ENCODE results near the gene CUL4A. TPM values are rescaled to one million over a fixed set of nuclear protein-coding genes. Genes with fewer than 3 reads are reported as not detected.
"Not testable (repeated sequence)": the region's sequence is repeated elsewhere in the genome, so short reads cannot be mapped to it uniquely, and the experiment has no call there.

The CUL4A gene
- total RNA-seq, 1 donor from 2014 or later, result 63.0 TPM

DNA sequence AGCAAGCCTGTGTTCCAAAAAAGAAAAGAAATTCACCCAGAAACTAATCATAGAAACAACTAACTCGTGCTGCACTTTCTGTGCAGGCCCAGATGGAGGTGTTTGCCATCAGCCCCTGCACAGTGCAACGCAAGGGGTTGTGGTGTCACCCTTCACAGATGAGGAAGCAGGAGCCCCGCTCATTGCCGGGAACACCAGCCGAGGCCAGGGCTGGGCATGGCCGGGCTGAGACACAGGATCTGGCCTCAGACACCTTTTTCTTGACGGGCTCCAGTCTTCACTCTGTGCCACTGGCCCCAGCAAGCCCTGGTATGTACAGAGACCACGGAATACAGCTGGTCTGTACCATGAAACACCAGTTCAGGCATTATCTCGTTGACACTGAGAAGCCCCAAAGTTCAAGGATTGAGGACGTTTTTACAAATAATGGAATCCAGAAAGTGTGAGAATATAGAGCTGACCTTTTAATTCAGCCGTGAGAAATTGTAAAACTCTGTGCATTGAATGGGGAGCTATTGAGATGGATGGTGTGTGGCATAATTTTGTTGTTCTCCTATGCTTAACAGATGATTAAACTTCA, 43.2 kb downstream of the CUL4A start:
- H3K27me3 Mint-ChIP-seq (ENCODE audit: low read depth), result no peaks in the 10 kb centered on the region
- peaks cover 20% of the 10 kb centered on the region for H3K36me3 Mint-ChIP-seq (ENCODE audit: low read depth)
- TF ChIP-seq, protein P1, sequence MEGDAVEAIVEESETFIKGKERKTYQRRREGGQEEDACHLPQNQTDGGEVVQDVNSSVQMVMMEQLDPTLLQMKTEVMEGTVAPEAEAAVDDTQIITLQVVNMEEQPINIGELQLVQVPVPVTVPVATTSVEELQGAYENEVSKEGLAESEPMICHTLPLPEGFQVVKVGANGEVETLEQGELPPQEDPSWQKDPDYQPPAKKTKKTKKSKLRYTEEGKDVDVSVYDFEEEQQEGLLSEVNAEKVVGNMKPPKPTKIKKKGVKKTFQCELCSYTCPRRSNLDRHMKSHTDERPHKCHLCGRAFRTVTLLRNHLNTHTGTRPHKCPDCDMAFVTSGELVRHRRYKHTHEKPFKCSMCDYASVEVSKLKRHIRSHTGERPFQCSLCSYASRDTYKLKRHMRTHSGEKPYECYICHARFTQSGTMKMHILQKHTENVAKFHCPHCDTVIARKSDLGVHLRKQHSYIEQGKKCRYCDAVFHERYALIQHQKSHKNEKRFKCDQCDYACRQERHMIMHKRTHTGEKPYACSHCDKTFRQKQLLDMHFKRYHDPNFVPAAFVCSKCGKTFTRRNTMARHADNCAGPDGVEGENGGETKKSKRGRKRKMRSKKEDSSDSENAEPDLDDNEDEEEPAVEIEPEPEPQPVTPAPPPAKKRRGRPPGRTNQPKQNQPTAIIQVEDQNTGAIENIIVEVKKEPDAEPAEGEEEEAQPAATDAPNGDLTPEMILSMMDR (conservative IDR thresholded peaks at IDR 0.05), result no peak
- H3K4me1 Mint-ChIP-seq, result no peaks in the 10 kb centered on the region
- H3K9me3 Mint-ChIP-seq, result no peaks in the 10 kb centered on the region
- DNase-seq (ENCODE audit: low read depth, low spot score), result no peak
- H3K27ac Mint-ChIP-seq (ENCODE audit: unreplicated experiment), result no peak overlapping the region
- no peak overlapping the region for H3K4me3 Mint-ChIP-seq

GRCh38 chr13:113257908-113258307, 48.5 kb downstream of the CUL4A start:
- H3K27ac Mint-ChIP-seq (ENCODE audit: unreplicated experiment); H3K27me3 Mint-ChIP-seq (ENCODE audit: low read depth); DNase-seq (ENCODE audit: low read depth, low spot score); H3K4me3 Mint-ChIP-seq; H3K4me1 Mint-ChIP-seq; H3K9me3 Mint-ChIP-seq: not testable (repeated sequence)
- peaks cover 35% of the 10 kb centered on the region for H3K36me3 Mint-ChIP-seq (ENCODE audit: low read depth)

DNA sequence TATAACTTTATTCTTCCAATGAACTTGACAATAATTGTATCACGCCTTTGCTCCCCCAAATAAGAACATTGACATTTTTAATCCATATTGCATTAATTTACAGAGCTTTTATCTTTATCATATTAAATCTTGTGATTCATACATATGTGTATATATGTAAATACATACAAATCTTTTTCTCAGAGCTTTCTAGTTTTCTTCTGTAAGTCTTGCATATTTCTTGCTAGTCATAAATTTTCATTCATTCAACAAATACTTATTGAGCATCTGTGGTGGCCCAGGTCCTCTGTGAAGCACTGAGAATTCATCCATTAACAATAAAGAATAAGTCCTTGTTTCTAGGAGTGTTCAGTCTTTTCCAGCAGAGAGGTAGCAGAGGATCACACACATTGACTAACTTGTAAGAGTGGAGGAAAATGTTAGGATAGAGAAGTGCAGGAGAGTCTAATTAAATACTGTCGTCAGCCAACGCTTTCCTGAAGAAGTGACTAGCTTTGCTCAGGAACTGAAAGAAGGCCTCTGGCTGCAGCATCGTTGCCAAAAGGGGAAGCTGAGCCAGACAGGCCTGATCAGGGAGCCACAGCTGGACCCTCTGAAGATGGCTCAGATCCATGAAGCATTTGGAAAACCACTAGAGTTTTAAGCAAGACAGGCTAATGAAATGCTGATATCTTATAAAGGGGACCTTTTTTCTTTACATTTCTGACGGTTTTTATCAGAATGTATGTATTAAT, 49.1 kb downstream of the CUL4A start:
- TF ChIP-seq, protein P1 (conservative IDR thresholded peaks at IDR 0.05), result no peak
- H3K4me3 Mint-ChIP-seq, result no peak overlapping the region
- H3K27me3 Mint-ChIP-seq (ENCODE audit: low read depth), result no peaks in the 10 kb centered on the region
- H3K9me3 Mint-ChIP-seq, result no peaks in the 10 kb centered on the region
- H3K4me1 Mint-ChIP-seq, result no peaks in the 10 kb centered on the region
- no peak for DNase-seq (ENCODE audit: low read depth, low spot score)
- peaks cover 35% of the 10 kb centered on the region for H3K36me3 Mint-ChIP-seq (ENCODE audit: low read depth)
- H3K27ac Mint-ChIP-seq (ENCODE audit: unreplicated experiment), result no peak overlapping the region

DNA sequence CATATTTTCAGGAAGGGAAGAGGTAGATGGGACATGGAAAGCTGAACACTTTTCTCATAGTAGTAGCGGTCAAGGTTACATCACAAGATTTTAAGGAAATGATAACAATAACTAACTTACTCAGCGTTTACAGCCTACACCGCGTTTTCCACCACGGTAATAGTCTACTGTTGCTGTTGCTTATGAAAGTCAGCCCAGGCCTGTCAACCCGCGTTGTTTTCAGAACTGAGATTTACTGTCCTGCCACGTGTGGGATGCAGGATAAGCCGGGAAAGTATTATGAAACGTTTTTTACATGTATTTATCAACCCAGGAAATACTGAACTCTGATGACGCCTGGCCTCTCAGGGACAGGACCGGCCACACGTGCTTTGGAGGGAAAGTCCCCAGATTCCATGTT, 51.6 kb downstream of the CUL4A start:
- H3K9me3 Mint-ChIP-seq, result no peaks in the 10 kb centered on the region
- DNase-seq (ENCODE audit: low read depth, low spot score), result no peak
- TF ChIP-seq, protein P1 (conservative IDR thresholded peaks at IDR 0.05), result no peak
- H3K4me1 Mint-ChIP-seq, result no peaks in the 10 kb centered on the region
- no peak overlapping the region for H3K4me3 Mint-ChIP-seq
- no peak overlapping the region for H3K27ac Mint-ChIP-seq (ENCODE audit: unreplicated experiment)
- H3K36me3 Mint-ChIP-seq (ENCODE audit: low read depth), result peaks cover 31% of the 10 kb centered on the region
- no peaks in the 10 kb centered on the region for H3K27me3 Mint-ChIP-seq (ENCODE audit: low read depth)

DNA sequence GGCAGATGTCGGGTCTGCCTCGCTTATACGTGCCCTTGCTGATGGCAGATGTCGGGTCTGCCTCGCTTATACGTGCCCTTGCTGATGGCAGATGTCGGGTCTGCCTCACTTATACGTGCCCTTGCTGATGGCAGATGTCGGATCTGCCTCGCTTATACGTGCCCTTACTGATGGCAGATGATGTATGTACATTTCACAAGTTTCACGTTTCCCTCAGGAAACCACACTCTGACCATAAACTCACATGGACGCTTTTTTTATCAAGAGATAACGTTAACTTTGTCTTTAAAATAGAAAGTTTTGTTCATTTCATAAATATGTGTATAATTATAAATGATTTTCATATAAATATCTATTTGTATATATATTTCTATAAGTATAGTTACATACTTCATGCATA, 53.6 kb downstream of the CUL4A start:
- H3K4me3 Mint-ChIP-seq; H3K4me1 Mint-ChIP-seq; H3K27ac Mint-ChIP-seq (ENCODE audit: unreplicated experiment); H3K9me3 Mint-ChIP-seq; DNase-seq (ENCODE audit: low read depth, low spot score); H3K27me3 Mint-ChIP-seq (ENCODE audit: low read depth): not testable (repeated sequence)
- peaks cover 19% of the 10 kb centered on the region for H3K36me3 Mint-ChIP-seq (ENCODE audit: low read depth)

DNA sequence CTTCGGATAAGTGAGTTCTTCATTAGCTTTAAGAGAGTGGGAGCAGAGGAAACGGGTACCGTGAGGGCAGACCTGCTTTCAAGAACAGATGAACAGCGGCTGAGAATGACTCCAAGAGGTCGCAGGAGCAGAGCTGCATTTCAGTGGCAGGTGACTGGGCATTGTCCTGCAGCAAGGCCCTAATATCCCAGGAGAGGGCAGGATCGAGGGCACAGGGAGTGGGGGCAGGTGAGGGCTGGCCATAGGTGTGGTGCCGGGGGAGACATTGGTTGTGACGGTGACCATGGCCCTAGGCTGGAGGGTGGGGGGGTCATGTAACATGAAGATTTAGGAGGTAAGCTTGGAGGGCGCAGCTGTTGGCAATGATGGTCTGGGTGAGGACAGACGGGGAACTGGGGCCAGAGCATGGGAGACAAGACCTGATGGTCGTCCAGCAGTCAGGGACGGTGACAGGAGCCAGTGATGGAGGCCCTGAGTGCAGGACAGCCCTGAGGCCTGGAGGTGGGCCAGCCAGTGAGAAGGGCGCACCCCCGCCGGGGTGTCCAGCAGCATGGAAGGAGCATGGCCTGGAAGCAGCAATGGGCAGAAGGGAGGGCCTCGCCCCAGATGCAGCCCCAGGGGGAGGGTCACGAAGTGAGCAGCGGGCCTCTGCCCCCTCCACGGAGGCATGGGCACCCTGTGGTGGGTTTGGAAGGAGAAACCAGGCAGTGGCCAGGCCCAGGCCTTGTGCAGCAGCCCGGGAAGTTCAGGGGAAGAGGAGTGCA, 58.4 kb downstream of the CUL4A start:
- Mint-ChIP-seq H3K36me3 (ENCODE audit: low read depth) (peaks cover 2% of the 10 kb centered on the region), H3K4me3 (no peak overlapping the region), H3K4me1 (no peaks in the 10 kb centered on the region), H3K9me3 (no peaks in the 10 kb centered on the region), H3K27me3 (ENCODE audit: low read depth) (no peaks in the 10 kb centered on the region), H3K27ac (ENCODE audit: unreplicated experiment) (no peak overlapping the region)
- DNase-seq (ENCODE audit: low read depth, low spot score), result no peak
- TF ChIP-seq, protein P1 (conservative IDR thresholded peaks at IDR 0.05), result no peak
